ENCODE results near the gene TMEM26.

TMEM26 gene

DNA sequence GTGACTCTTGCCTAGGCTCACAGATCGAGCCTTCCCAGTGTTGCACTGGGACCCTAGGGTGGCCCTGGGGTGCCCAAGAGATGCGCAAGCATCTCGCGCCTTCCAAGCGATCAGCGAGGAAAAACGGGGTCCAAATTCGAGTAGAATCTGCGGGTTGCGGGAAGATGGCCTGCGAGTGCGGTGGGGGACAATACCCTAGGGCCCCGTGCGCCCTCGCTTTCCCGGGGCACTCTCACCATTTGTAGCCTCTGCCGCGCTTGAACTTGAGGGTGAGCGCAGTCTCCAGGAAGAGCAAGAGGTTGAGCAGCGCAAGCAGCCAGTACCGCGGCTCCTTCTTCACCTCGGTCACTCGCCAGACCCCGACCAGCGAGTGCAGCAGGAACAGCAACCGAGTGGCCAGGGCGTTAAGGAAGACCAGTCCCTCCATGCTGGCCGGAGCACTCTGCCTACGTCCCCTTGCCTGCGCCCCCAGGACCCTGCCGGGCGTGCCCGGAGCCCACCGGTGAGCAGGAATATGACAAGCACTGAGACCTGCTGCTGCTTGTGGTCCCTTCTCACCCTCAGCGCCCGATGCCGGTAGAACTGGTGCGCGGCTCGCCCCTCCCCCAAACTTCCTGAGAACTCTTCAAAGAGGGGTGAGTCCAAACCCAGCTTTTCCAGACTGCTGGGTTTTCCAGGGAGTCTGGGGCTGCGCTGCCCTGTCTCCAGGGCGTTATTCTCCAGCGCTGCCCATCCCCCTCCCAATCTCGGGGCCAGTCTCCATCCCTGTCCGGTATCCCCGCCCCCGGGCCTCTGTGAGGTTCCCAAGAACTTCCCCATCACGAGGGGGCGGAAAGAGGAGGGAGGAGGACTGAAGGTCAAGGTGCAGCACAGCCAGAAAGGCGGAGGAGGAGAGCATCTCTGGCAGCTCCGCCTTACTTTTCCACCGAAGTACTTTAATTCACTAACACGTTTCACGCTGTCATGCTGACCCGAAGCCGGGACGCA lies at the start of gene TMEM26:
Gene TMEM26 (minus strand): TSS at position 727 of the 987 bp plus-strand sequence. CDS start 300 bp downstream, at position 427.
- no peak for DNase-seq (ENCODE audit: low read depth in 2 of 2)

GRCh38 chr10:61500460-61500859 lies 47.3 kb upstream of the TMEM26 start:
- no peak for DNase-seq (ENCODE audit: low read depth in 2 of 2)

DNA sequence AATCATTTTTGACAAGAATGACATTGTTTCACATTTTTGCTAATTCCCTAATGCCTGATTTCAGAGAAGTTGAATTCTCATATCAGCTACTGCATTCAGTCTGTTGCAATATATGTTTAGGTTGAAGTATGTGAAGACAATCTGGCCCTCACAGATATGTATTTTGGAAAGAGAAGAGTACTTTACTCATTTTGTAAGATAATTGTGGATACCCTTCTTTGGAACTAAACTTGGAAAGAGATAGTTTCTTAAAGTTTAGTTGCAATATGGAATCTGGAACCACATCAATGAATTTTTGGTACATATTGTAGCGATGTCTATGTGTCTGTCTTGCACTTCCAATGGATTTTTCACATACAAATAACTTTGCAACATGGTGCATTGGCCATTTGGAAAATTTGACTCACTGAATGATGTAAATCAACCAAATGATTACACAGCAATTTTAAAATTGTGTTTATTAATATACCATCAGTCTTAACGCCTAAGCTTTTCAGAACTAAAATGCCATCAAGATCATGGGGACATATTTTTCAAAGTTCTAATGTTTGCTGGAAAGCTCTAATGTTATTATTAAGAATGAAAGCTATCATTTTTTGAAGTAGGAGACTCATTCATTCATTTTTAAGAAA lies 39.3 kb upstream of the TMEM26 start:
- DNase-seq (ENCODE audit: low read depth in 2 of 2) = no peak

DNA sequence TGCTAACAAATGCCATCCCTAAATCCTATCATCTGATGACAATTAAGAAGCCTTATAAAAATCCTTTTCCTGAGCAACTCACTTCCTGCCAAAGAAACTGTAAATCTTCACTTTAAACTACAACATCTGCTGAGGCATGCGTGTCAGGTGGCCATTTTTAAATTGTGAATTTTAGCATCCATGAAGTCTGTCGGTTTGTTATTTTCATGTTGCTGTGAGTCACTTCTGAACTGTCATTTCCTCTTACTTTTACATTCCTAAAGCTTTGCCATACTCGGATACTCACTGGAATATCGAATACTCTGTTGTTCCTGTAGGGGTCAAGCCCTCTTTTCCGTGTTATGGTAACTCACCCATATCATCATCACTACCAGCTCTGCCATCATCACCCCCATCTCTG lies 34.3 kb upstream of the TMEM26 start:
- no peak for DNase-seq (ENCODE audit: low read depth in 2 of 2)

DNA sequence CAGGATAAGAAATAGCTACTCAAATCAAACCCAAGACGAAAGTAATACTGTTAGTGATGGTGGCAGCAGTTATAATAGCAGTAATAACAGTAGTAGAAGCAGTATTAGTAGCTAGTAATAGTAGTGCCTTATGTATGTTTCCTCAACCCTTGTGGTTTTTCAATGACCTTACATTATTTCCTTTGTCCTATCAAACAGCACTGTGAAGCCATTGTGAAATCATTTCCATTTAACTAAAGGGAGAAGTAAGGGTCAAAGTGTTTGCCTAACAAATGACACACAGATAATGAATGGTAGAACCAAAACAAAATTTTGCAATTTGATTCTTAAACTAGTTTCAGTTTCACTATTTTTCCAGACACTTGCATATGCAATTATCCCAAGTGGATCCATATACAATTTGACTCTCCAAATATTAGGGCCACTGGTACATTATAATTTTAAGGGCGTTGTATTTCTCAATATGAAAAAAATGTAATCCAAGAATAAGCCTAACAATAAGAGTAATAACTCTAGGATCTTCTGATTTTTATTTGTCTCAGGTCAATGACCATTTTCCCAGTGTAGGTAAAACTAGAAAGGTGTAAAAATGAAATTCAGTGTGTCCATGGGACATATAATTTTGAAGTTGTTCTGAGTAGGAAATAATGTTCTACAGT lies 33.7 kb upstream of the TMEM26 start:
- no peak for DNase-seq (ENCODE audit: low read depth in 2 of 2)

GRCh38 chr10:61486251-61486650 lies 33.1 kb upstream of the TMEM26 start:
- DNase-seq (ENCODE audit: low read depth in 2 of 2) = no peak

- DNase-seq (ENCODE audit: low read depth in 2 of 2) = no peak
Observed at GRCh38 chr10:61481597-61481996, 28.4 kb upstream of the TMEM26 start.

DNA sequence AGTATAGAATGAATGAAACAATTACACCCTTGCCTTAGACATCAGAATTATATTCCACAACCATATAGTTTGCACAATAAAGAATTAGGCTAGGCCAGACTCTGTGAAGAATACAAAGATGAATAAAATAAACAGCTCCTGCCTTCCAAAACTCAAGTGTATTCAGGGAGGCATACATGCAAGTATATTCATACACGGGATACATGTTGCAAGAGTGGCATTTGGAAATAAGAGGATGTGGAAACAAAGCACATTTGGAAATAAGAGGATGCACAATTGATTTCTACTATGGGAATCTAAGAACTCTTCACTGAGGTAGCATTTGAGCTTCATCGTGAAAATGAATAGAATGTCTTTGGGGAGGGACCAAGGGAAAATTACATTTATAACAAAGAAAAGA lies 27.0 kb upstream of the TMEM26 start:
- DNase-seq (ENCODE audit: low read depth in 2 of 2) = no peak

- DNase-seq (ENCODE audit: low read depth in 2 of 2) = no peak
Observed at GRCh38 chr10:61478621-61479312, 25.6 kb upstream of the TMEM26 start.

DNA sequence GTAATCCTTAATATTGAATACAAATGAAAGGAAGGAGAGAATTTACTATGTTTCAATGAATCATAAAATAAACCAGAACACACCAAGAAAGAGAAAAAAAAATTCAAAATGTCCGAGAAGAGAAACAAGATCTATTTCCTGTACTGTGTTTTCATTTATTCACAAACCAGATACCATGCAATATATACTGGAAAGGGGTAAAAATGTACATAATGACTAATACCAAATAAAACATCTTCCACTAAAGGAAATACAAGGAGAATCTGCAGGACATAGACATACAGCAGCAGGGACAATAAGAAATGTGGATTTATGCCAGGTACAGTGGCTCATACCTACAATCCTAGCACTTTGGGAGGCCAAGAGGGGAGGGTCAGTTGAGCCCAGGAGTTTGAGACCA lies 24.3 kb upstream of the TMEM26 start:
- DNase-seq (ENCODE audit: low read depth in 2 of 2) = no peak

GRCh38 chr10:61476529-61476928 lies 23.3 kb upstream of the TMEM26 start:
- no peak for DNase-seq (ENCODE audit: low read depth in 2 of 2)

GRCh38 chr10:61475449-61475873 lies 22.3 kb upstream of the TMEM26 start:
- no peak for DNase-seq (ENCODE audit: low read depth in 2 of 2)

DNA sequence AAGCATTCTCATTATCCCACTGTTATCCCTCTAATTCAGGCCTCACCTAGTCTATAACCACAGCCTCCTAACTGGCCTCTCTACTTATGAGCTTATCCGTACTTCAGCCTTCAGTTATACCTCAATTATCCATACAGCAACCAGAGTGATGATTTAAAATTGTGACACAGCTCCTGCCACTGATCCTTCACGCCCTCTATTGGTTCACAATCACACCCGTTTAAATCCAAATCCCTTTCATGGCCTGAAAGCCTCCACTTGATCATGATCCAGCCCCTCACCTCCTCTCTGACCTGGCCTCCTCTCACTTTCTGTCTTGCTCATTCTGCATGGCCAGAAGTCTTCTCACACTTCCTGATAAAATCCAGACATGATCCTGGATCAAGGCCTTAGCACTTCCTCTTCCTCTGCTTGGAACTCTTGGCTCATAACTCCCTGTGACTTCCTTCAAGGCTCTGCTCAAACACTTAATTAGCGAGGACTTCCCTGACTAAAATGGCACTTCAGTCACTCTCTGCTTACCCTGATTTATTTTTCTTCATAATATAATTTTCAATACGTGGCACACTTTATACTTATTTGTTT lies 19.0 kb upstream of the TMEM26 start:
- DNase-seq (ENCODE audit: low read depth in 2 of 2) = no peak

DNA sequence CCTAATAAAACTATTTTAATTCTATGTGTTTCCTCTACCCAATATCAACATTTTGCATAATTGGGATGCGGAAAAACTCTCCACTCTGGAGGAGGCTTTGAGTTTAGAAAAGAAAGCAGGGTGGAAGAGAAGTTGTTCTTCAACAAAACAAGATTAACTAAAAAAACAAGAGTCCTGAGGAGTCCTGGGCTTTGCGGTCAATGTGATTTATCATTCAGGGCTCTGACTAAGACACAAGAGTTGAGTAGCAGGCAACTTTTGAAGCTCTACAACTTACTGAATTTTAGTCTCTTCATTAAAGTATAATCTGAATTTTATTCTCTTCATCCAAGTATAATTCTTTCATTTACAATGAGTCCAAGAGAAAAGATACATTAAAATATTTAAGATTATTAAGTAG lies 18.3 kb upstream of the TMEM26 start:
- DNase-seq (ENCODE audit: low read depth in 2 of 2) = no peak

DNA sequence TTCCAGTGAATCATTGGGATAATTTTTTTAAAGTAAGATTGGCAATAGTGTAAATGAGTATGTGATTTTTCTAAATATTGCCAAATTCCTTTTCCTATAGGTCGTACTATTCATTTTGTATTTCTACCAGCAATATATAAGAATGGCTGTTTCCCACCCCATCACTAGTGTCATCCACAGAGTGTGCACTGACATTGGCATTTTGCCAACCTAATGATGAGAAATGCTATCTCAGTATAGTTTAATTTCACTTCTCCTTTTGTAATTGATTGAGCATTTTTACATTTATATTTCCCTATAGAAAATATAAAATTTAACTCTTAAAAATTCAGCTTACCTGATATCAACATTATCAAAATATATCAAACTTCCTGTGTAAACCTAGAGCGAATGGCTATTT lies 17.6 kb upstream of the TMEM26 start:
- no peak for DNase-seq (ENCODE audit: low read depth in 2 of 2)

- no peak for DNase-seq (ENCODE audit: low read depth in 2 of 2)
Observed at GRCh38 chr10:61465901-61466632, 12.9 kb upstream of the TMEM26 start.

DNA sequence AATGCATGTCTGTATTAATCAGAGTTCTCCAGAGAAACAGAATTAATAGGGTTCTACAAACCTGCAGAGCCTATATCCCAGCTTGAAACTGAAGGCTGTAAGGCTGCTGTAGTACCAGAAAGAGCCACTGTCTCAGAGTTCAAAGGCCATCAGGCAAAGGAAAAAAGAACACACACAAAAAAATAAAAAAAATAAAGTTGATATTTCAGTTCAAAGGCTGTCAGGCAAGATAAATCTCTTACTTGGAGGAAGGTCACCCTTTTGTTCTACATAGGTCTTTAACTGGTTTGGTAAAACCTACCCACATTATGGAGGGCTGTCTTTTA lies 12.0 kb upstream of the TMEM26 start:
- no peak for DNase-seq (ENCODE audit: low read depth in 2 of 2)

- DNase-seq (ENCODE audit: low read depth in 2 of 2) = no peak
Observed at GRCh38 chr10:61464461-61465170, 11.4 kb upstream of the TMEM26 start.

- no peak for DNase-seq (ENCODE audit: low read depth in 2 of 2)
Observed at GRCh38 chr10:61463035-61463909, 10.1 kb upstream of the TMEM26 start.

Data from stimulated activated CD4-positive, alpha-beta T cell treated with anti-CD3 and anti-CD28 coated beads, Interleukin-12 subunit alpha, Interleukin-12 subunit beta, amount 100 ng/mL, for 24 hours (primary cell).